Suprapubic skin (tissue), 4 donors: ENCODE data around the gene SCCPDH.

ENCODE experiments used
- EP300 ChIP-seq: sonication (generic); formaldehyde crosslinking; IDR thresholded peaks from one replicate; pipeline ENCODE4 v1.6.1; 2017; ENCODE audit warnings: antibody characterized with exemption
- POLR2A ChIP-seq, 2 donors: fragments of 450-650 bp; IDR thresholded peaks; one replicate each; pipeline ENCODE4 v1.6.1; 2017; ENCODE audit warnings: antibody characterized with exemption in 2 of 2, mild to moderate bottlenecking in 2 of 2, moderate library complexity in 2 of 2
- POLR2AphosphoS5 ChIP-seq, 3 donors: sonication (generic); formaldehyde crosslinking; IDR thresholded peaks; one replicate each; pipeline ENCODE4 v1.6.1; 2017; ENCODE audit warnings: antibody characterized with exemption in 3 of 3
- TF ChIP-seq, protein P1 (sequence below), 2 donors: fragments of 200-600 bp in 1 of 2; fragments of 450-650 bp in 1 of 2; sonication (generic) in 1 of 2; IDR thresholded peaks; one replicate each; pipeline ENCODE4 v1.5.1; 2016 to 2019; ENCODE audit warnings: antibody characterized with exemption in 2 of 2, mild to moderate bottlenecking in 1 of 2, moderate library complexity in 1 of 2

- TF ChIP-seq, protein P1, sequence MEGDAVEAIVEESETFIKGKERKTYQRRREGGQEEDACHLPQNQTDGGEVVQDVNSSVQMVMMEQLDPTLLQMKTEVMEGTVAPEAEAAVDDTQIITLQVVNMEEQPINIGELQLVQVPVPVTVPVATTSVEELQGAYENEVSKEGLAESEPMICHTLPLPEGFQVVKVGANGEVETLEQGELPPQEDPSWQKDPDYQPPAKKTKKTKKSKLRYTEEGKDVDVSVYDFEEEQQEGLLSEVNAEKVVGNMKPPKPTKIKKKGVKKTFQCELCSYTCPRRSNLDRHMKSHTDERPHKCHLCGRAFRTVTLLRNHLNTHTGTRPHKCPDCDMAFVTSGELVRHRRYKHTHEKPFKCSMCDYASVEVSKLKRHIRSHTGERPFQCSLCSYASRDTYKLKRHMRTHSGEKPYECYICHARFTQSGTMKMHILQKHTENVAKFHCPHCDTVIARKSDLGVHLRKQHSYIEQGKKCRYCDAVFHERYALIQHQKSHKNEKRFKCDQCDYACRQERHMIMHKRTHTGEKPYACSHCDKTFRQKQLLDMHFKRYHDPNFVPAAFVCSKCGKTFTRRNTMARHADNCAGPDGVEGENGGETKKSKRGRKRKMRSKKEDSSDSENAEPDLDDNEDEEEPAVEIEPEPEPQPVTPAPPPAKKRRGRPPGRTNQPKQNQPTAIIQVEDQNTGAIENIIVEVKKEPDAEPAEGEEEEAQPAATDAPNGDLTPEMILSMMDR (IDR thresholded peaks at IDR 0.05): no peak
- TF ChIP-seq POLR2AphosphoS5 (IDR thresholded peaks at IDR 0.05): no peak
- TF ChIP-seq POLR2A (IDR thresholded peaks at IDR 0.05): no peak
- no peak for TF ChIP-seq EP300
These were observed 26.5 kb downstream of the SCCPDH start for GRCh38 chr1:246750752-246751151.
